Heart left ventricle (tissue), 16 donors: ENCODE measurements around the gene TRIM28. TPM values are rescaled to one million over a fixed set of nuclear protein-coding genes. Genes with fewer than 3 reads are reported as not detected.

ENCODE experiments used
- ATAC-seq, 4 donors: fragments of 200-7000 bp; cut with Tn5 transposase; one replicate each; pipeline ENCODE4 v1.9.1; 2020 to 2022; ENCODE audit warnings: moderate library complexity in 4 of 4, mild to moderate bottlenecking in 3 of 4, moderate number of reproducible peaks in 1 of 4
- DNase-seq, 5 donors: peaks; one replicate each; pipeline ENCODE4 v3.0.0-alpha.2; 2020
- H3K27ac ChIP-seq, 12 donors: fragments of 200-600 bp; sonication (generic) in 4 of 12; one replicate each; pipeline versions ENCODE4 v1.5.0 to v1.8.0; 2016 to 2022; ENCODE audit warnings: mild to moderate bottlenecking in 2 of 12
- H3K27me3 ChIP-seq, 9 donors: fragments of 200-600 bp; sonication (generic) in 2 of 9; one replicate each; pipeline versions ENCODE4 v1.5.1 to v1.8.0; 2016 to 2022; ENCODE audit warnings: mild to moderate bottlenecking in 3 of 9
- H3K36me3 ChIP-seq, 9 donors: fragments of 200-600 bp; sonication (generic) in 2 of 9; one replicate each; pipeline versions ENCODE4 v1.5.0 to v1.8.0; 2018 to 2022; ENCODE audit warnings: mild to moderate bottlenecking in 2 of 9
- H3K4me1 ChIP-seq, 12 donors: fragments of 200-600 bp; sonication (generic) in 4 of 12; one replicate each; pipeline versions ENCODE4 v1.5.0 to v1.8.0; 2016 to 2022; ENCODE audit warnings: mild to moderate bottlenecking in 3 of 12
- H3K4me3 ChIP-seq, 12 donors: fragments of 200-600 bp; sonication (generic) in 4 of 12; one replicate each; pipeline versions ENCODE4 v1.5.0 to v1.8.0; 2017 to 2022; ENCODE audit warnings: mild to moderate bottlenecking in 9 of 12, moderate library complexity in 4 of 12
- H3K9me3 ChIP-seq, 12 donors: fragments of 200-600 bp; sonication (generic) in 4 of 12; one replicate each; pipeline versions ENCODE4 v1.5.0 to v1.8.0; 2016 to 2022; ENCODE audit warnings: mild to moderate bottlenecking in 1 of 12
- POLR2A ChIP-seq, 2 donors: fragments of 450-650 bp; IDR thresholded peaks; one replicate each; pipeline ENCODE4 v1.6.1; 2017; ENCODE audit warnings: antibody characterized with exemption in 2 of 2, mild to moderate bottlenecking in 2 of 2, moderate library complexity in 2 of 2
- WGBS, 4 donors: extraction: QIAGEN DNeasy Blood & Tissue Kit in 2 of 4; methylation state at CpG; one replicate each; pipeline versions ENCODE4 v1.1.5 to v1.1.7; 2013 to 2018; 5-methylcytosine and 5-hydroxymethylcytosine counted together
- intact Hi-C, 10 donors: fragments of 100-400 bp; cut with DNase I; formaldehyde crosslinking; loops; one replicate each; pipeline versions ENCODE4 v1.11.1 to v1.14.2; 2022
- polyA plus RNA-seq, 2 donors: library from polyadenylated mRNA; stranded (reverse); fragments of 200-250 nt; gene quantifications; one replicate each; pipeline ENCODE4 v1.2.3, GENCODE V29; 2013
- total RNA-seq, 9 donors: library from RNA; depleted of rRNA in 2 of 9; stranded (reverse); fragments of >200 nt in 2 of 9; fragmentation: NEBNext Ultra II Directional in 3 of 9; extraction: Animal tissue kit (Norgen Biotek cat#: 25700) in 3 of 9; gene quantifications; one replicate each; pipeline versions ENCODE4 v1.1.0 to v1.2.4, GENCODE V29; 2016 to 2023
- TF ChIP-seq, protein P1 (sequence below), 12 donors: fragments of 200-600 bp; sonication (generic) in 4 of 12; IDR thresholded peaks; one replicate each; pipeline versions ENCODE4 v1.5.0 to v1.8.0; 2018 to 2022; ENCODE audit warnings: antibody characterized with exemption in 12 of 12, mild to moderate bottlenecking in 5 of 12
- donor health status: ischemic (EF 13 %, LVEDD 7.1; RV severe dilation, severe dysfunction).
- donor health status: healthy with polysubstance abuse.
- donor health status: DM: no; HTN: yes; CAD: no.
- donor health status: DM: no; HTN: no; CAD: no.
- donor health status: ischemic (EF 25% LVEDD 6.9; RV normal size, moderate dysfunction).
- donor health status: ischemic (EF 25% LVEDD 5.7; RV mildly dilated, moderate dysfunction).
- donor health status: healthy.
- donor health status: DM: yes; HTN: yes; CAD: no.
- donor health status: ischemic (EF 35%, LVEDD 5.7; RV mildly dilated, moderate dysfunction).
- donor health status: nonischemic (EF 11% LVEDD 7.7; RV severe dilation, severe dysfunction).
- donor health status: DM: yes; HTN: yes; CAD: no.
- donor health status: PGD.
- donor health status: ischemic (EF 29% LVEDD 5.4; RV normal size, mild dysfunction).
- donor health status: nonischemic (EF 23%, LVEDD 6.1; RV moderate dilation, normal function).

The TRIM28 gene
- total and polyA plus RNA-seq, 11 donors = 88.0 to 265 (median 160) TPM

DNA sequence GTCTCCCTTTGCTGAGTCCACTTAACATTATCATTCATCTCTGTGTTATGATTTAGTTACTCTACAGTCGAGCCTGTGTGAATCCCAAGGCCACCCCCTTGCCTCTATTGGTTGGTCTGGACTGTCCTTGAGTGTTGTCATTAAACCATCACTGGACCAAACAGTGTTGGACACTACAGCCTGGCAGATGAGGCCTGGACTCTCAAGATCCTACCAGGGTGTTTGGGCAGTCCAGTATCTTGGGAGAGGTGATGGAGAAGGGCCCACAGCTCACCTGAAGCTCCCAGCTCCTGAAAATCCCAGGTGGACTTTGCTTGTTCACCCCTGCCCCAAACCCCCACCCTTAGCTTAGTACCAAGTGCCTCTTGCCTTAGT, 7.2 kb downstream of the TRIM28 start:
- no peak for DNase-seq
- Histone ChIP-seq H3K27me3 (no peaks in the 10 kb centered on the region), H3K36me3 (peaks cover 0 to 82% (median 67%) of the 10 kb centered on the region in 9 donors), H3K4me3 (no peak overlapping the region), H3K27ac (no peak overlapping the region), H3K4me1 (peaks cover 9 to 42% (median 33%) of the 10 kb centered on the region in 12 donors), H3K9me3 (no peaks in the 10 kb centered on the region)
- no peak for TF ChIP-seq POLR2A (IDR thresholded peaks at IDR 0.05)
- TF ChIP-seq, protein P1, sequence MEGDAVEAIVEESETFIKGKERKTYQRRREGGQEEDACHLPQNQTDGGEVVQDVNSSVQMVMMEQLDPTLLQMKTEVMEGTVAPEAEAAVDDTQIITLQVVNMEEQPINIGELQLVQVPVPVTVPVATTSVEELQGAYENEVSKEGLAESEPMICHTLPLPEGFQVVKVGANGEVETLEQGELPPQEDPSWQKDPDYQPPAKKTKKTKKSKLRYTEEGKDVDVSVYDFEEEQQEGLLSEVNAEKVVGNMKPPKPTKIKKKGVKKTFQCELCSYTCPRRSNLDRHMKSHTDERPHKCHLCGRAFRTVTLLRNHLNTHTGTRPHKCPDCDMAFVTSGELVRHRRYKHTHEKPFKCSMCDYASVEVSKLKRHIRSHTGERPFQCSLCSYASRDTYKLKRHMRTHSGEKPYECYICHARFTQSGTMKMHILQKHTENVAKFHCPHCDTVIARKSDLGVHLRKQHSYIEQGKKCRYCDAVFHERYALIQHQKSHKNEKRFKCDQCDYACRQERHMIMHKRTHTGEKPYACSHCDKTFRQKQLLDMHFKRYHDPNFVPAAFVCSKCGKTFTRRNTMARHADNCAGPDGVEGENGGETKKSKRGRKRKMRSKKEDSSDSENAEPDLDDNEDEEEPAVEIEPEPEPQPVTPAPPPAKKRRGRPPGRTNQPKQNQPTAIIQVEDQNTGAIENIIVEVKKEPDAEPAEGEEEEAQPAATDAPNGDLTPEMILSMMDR (IDR thresholded peaks at IDR 0.05) = no peak
- intact Hi-C loops = no loop called here
- whole genome bisulfite sequencing, 4 donors = 36 to 61% (median 50%) methylated on average over 1 of the region's 1 CpG
- ATAC-seq = no peak

GRCh38 chr19:58551577-58552471, 8.0 kb downstream of the TRIM28 start:
- intact Hi-C loops = no loop called here
- Histone ChIP-seq H3K36me3 (peaks cover 0 to 84% (median 74%) of the 10 kb centered on the region in 9 donors), H3K4me1 (peaks cover 5 to 42% (median 33%) of the 10 kb centered on the region in 12 donors), H3K4me3 (no peak overlapping the region), H3K27me3 (no peaks in the 10 kb centered on the region), H3K27ac (no peak overlapping the region), H3K9me3 (no peaks in the 10 kb centered on the region)
- TF ChIP-seq POLR2A (IDR thresholded peaks at IDR 0.05) = no peak
- TF ChIP-seq, protein P1 (IDR thresholded peaks at IDR 0.05) = no peak
- DNase-seq (peak in 1 of 5 donors; percentile 11), ATAC-seq (no peak)
- 92 to 95% (median 94%) methylated on average over 18 of the region's 18 CpGs for WGBS, 4 donors

DNA sequence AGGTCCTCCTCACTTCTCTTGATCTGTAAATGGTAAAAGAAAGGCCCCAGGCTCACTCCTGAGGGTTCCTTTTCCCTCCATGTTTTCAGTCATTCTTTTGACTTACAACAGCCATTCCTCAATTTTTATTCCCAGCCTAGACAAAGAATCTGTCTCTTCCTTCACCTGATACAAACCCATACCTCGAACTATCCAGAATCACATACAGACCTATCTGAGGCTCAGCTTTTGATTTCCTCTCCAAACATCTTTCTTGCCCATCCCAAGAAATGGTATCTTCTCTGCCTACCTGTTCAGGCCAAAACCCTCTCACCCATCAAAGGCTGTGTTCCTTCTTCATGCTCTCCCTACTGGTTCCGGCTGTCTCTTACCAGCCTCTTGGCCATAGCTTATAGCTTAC, 8.8 kb downstream of the TRIM28 start:
- no peaks in the 10 kb centered on the region for H3K9me3 ChIP-seq
- no peak overlapping the region for H3K4me3 ChIP-seq
- ATAC-seq = no peak
- DNase-seq = no peak
- TF ChIP-seq, protein P1 (IDR thresholded peaks at IDR 0.05) = no peak
- TF ChIP-seq POLR2A (IDR thresholded peaks at IDR 0.05) = no peak
- WGBS, 4 donors = 90 to 95% (median 93%) methylated on average over 2 of the region's 2 CpGs
- no peaks in the 10 kb centered on the region for H3K27me3 ChIP-seq
- intact Hi-C loops = no loop called here
- H3K27ac ChIP-seq = no peak overlapping the region
- H3K4me1 ChIP-seq = peaks cover 7 to 42% (median 35%) of the 10 kb centered on the region in 12 donors
- peaks cover 0 to 81% (median 71%) of the 10 kb centered on the region in 9 donors for H3K36me3 ChIP-seq

- DNase-seq = peak in 1 of 5 donors; percentile 23
- H3K4me3 ChIP-seq = peak overlapping the region; percentile 48 to 97 (median 82)
- no peaks in the 10 kb centered on the region for H3K27me3 ChIP-seq
- H3K4me1 ChIP-seq = peaks cover 7 to 45% (median 35%) of the 10 kb centered on the region in 12 donors
- H3K9me3 ChIP-seq = no peaks in the 10 kb centered on the region
- peak overlapping the region; percentile 66 to 100 (median 94) for H3K27ac ChIP-seq
- ATAC-seq = no peak
- intact Hi-C loops = no loop called here
- TF ChIP-seq, protein P1 (IDR thresholded peaks at IDR 0.05) = no peak
- TF ChIP-seq POLR2A (IDR thresholded peaks at IDR 0.05) = no peak
- WGBS, 4 donors = 39 to 57% (median 41%) methylated on average over 18 of the region's 18 CpGs
- H3K36me3 ChIP-seq = peaks cover 0 to 68% (median 58%) of the 10 kb centered on the region in 9 donors
Observed at GRCh38 chr19:58553799-58554493, 10.1 kb downstream of the TRIM28 start.
